Measurements from ENCODE around the gene ATP13A5. TPM values are rescaled to one million over a fixed set of nuclear protein-coding genes. Genes with fewer than 3 reads are reported as not detected.
A peak's percentile ranks its signal among the peaks of the same experiment; 100 is the strongest.

The ATP13A5 gene
- total and polyA plus RNA-seq, 2 of the 8 experiments (the other 6 are each of a cell fraction or from before 2014, with no cell fraction given): not detected

GRCh38 chr3:193228206-193228605 is 150.3 kb downstream of the ATP13A5 start:
- no peak overlapping the region for H3K9ac ChIP-seq (replicated peaks in 1 of 4; ENCODE audit: extremely low read depth in 1 of 4, low read depth in 3 of 4, low read length in 3 of 4)
- H4K8ac ChIP-seq (ENCODE audit: extremely low read depth, insufficient read depth, low read length): no peak overlapping the region
- no peak overlapping the region for H2BK12ac ChIP-seq (ENCODE audit: low read depth, low read length)
- no peaks in the 10 kb centered on the region for H3K9me3 ChIP-seq (ENCODE audit: insufficient read depth in 2 of 2, low read depth in 1 of 2, low read length in 1 of 2)
- DNase-seq (ENCODE audit: low read depth in 1 of 2, low spot score in 2 of 2): no peak
- 0 out of 2 replicates have a peak overlapping the region, but pooled peaks have one; percentile 40 for H2BK15ac ChIP-seq (ENCODE audit: low read length)
- POLR2A ChIA-PET (ENCODE audit: partially characterized antibody): no interaction called here
- no peaks in the 10 kb centered on the region for H3K79me1 ChIP-seq (ENCODE audit: low read depth, low read length)
- 0 out of 2 replicates have a peak overlapping the region, but pooled peaks have one; percentile 41 for H2AFZ ChIP-seq (ENCODE audit: low read length)
- no peak overlapping the region for H3K14ac ChIP-seq (ENCODE audit: insufficient read length)
- no peak overlapping the region for H4K91ac ChIP-seq (replicated peaks; ENCODE audit: insufficient read length, low read length)
- no peaks in the 10 kb centered on the region for H3K23me2 ChIP-seq (ENCODE audit: low read depth, low read length)
- no peak overlapping the region for H4K5ac ChIP-seq (ENCODE audit: insufficient read length, low read depth, low read length)
- no peak overlapping the region for H2BK120ac ChIP-seq (replicated peaks; ENCODE audit: low read depth, low read length)
- H3K18ac ChIP-seq (ENCODE audit: extremely low read depth, low read length): 0 out of 2 replicates have a peak overlapping the region, but pooled peaks have one; percentile 27
- H4K20me1 ChIP-seq (replicated peaks in 1 of 2; ENCODE audit: control insufficient read depth in 1 of 2, insufficient read depth in 2 of 2, low read length in 2 of 2): no peaks in the 10 kb centered on the region
- no peak overlapping the region for H2BK5ac ChIP-seq (ENCODE audit: low read depth, low read length)
- peak overlapping the region; percentile 65; the same call in 1 of the 2 replicates for H2BK20ac ChIP-seq (ENCODE audit: low read length)
- H3K23ac ChIP-seq (ENCODE audit: insufficient read length): no peak overlapping the region
- TF ChIP-seq RAD21 (IDR thresholded peaks at IDR 0.05 in 1 of 2, conservative IDR thresholded peaks at IDR 0.05 in 1 of 2; ENCODE audit: low read depth in 2 of 2, low read length in 2 of 2): no peak
- no peak for TF ChIP-seq TAF7 (optimal IDR thresholded peaks at IDR 0.05; ENCODE audit: borderline replicate concordance, low read depth, low read length)
- no peak for TF ChIP-seq NANOG (IDR thresholded peaks at IDR 0.05; ENCODE audit: insufficient read depth, low read depth, low read length, poor library complexity, severe bottlenecking)
- TF ChIP-seq KDM4A (IDR thresholded peaks at IDR 0.05; ENCODE audit: low read depth, low read length, severe bottlenecking): no peak
- TF ChIP-seq SRF (IDR thresholded peaks at IDR 0.05; ENCODE audit: low read depth, low read length): no peak
- CTCF ChIA-PET (ENCODE audit: partially characterized antibody): interaction anchor here (0.8 to 1.2 kb wide), 3 partner anchors 14 to 333 kb away, joined by 3 read pairs; no protein-coding TSS in a partner anchor
- no peaks in the 10 kb centered on the region for H3K36me3 ChIP-seq (ENCODE audit: control insufficient read depth in 2 of 4, insufficient read depth in 4 of 4, low read length in 3 of 4)
- H3K4me3 ChIP-seq (ENCODE audit: extremely low read depth in 1 of 4, insufficient read depth in 2 of 4, low read depth in 3 of 4, low read length in 4 of 4): no peak overlapping the region
- H3K4ac ChIP-seq (replicated peaks; ENCODE audit: insufficient read length, low read depth, low read length): no peak overlapping the region
- no peaks in the 10 kb centered on the region for H3K79me2 ChIP-seq (ENCODE audit: control insufficient read depth in 1 of 2, insufficient read depth in 2 of 2, low read length in 2 of 2)
- no peak overlapping the region for H2AK5ac ChIP-seq (ENCODE audit: low read depth, low read length)
- H3K4me1 ChIP-seq (replicated peaks in 1 of 4; ENCODE audit: control insufficient read depth in 3 of 4, insufficient read depth in 4 of 4, low read length in 3 of 4): peaks cover 0 to 31% (median 20%) of the 10 kb centered on the region in 4 experiments; a peak in 6 of 7 replicates
- H3K4me2 ChIP-seq (ENCODE audit: insufficient read depth in 1 of 2, low read depth in 2 of 2, low read length in 2 of 2): no peak overlapping the region
- WGBS, 2 experiments (ENCODE audit: extremely low coverage in 1 of 2, insufficient coverage in 1 of 2, insufficient read length in 1 of 2, insufficient replicate concordance in 2 of 2, low coverage in 1 of 2, low lambda C conversion rate in 2 of 2, missing lambda C conversion rate in 1 of 2): 91% methylated on average over 5 of the region's 6 CpGs; no CpG with 5 or more reads in 1 of the 2 experiments
- FAIRE-seq: no peak
- no peak overlapping the region for H3K56ac ChIP-seq (replicated peaks; ENCODE audit: insufficient read length, low read depth, low read length)
- no peak overlapping the region for H3K27ac ChIP-seq (ENCODE audit: low read depth, low read length)
- H3K27me3 ChIP-seq (replicated peaks in 1 of 4; ENCODE audit: control insufficient read depth in 3 of 4, extremely low read depth in 1 of 4, insufficient read depth in 3 of 4, low read length in 3 of 4): no peaks in the 10 kb centered on the region
